OCI-LY3 (cell line): ENCODE measurements around the gene BAIAP2L1.

Experiments used
- EZH2phosphoT487 ChIP-seq: fragments of 200-600 bp; shearing (Covaris generic); IDR thresholded peaks from 2 replicates; pipeline ENCODE4 v1.6.1; 2018; ENCODE audit warnings: antibody characterized with exemption, mixed run types, low read depth
- TF ChIP-seq, protein P1 (sequence below): fragments of 200-600, 300-600 bp; sonication (generic); IDR thresholded peaks from 2 replicates; pipeline ENCODE4 v1.5.1; 2014; ENCODE audit warnings: antibody characterized with exemption, low read length, low read depth

DNA sequence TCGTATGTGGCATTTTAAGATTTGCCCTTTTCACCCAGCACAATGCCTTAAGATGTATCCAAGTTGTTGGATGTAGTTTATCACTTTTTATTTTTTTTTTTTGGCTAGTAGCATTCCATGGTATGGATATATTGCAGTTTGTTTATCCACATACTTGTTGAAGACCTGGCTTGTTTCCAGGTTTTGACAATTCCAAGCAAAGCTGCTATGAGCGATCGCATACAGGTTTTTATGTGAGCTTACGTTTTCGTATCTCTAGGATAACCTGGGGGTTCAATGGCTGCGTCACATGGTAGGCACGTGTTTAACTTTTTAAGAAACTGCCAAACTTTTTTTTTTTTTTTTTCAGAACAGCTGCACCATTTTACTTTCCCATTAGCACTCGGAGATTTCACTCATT lies 32.2 kb downstream of the BAIAP2L1 start:
- TF ChIP-seq, protein P1, sequence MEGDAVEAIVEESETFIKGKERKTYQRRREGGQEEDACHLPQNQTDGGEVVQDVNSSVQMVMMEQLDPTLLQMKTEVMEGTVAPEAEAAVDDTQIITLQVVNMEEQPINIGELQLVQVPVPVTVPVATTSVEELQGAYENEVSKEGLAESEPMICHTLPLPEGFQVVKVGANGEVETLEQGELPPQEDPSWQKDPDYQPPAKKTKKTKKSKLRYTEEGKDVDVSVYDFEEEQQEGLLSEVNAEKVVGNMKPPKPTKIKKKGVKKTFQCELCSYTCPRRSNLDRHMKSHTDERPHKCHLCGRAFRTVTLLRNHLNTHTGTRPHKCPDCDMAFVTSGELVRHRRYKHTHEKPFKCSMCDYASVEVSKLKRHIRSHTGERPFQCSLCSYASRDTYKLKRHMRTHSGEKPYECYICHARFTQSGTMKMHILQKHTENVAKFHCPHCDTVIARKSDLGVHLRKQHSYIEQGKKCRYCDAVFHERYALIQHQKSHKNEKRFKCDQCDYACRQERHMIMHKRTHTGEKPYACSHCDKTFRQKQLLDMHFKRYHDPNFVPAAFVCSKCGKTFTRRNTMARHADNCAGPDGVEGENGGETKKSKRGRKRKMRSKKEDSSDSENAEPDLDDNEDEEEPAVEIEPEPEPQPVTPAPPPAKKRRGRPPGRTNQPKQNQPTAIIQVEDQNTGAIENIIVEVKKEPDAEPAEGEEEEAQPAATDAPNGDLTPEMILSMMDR: no peak
- TF ChIP-seq EZH2phosphoT487: no peak
